Dedifferentiated amniotic fluid mesenchymal stem cell (primary cell): Measurements from ENCODE around the gene SLC22A7.
"Not testable (repeated sequence)": the region's sequence is repeated elsewhere in the genome, so short reads cannot be mapped to it uniquely, and the experiment has no call there.

Experiments used
- DNase-seq: peaks from one replicate; pipeline ENCODE4 v3.0.0-alpha.2; 2016; ENCODE audit errors: extremely low spot score

SLC22A7 gene

DNA sequence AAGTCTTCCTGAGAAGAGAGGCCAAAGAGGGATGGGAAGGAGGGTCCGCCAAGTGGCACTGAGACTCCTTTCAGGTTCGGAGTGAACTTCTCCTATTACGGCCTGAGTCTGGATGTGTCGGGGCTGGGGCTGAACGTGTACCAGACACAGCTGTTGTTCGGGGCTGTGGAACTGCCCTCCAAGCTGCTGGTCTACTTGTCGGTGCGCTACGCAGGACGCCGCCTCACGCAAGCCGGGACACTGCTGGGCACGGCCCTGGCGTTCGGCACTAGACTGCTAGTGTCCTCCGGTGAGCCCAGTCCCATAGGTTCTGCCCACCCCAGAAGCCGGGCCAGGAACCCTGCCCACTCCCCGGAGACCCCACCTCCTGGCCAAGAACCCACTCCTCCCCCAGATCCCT is 4.1 kb downstream of the SLC22A7 start:
- no peak for DNase-seq

GRCh38 chr6:43303006-43303405 is 4.9 kb downstream of the SLC22A7 start:
- DNase-seq: not testable (repeated sequence)

DNA sequence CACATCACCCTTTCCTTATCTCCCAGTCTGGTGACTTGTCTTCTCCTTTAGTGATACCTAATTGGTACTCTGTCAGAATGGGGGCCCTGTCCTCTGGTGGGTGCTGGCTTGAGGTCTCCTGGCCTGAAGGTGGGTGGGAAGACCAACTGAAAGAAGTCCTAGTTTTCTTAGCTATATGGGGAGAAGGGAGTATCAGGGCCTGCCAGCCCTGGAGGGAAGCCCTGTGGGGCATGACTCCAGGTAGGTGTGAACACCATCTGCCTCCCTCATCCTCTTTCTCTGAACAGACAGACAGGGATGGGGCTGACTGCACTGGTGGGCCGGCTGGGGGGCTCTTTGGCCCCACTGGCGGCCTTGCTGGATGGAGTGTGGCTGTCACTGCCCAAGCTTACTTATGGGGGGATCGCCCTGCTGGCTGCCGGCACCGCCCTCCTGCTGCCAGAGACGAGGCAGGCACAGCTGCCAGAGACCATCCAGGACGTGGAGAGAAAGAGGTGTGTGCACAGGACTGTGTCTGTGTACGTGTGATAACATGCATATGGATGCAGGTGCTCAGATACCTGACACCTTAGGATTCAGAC is 5.8 kb downstream of the SLC22A7 start:
- no peak for DNase-seq

DNA sequence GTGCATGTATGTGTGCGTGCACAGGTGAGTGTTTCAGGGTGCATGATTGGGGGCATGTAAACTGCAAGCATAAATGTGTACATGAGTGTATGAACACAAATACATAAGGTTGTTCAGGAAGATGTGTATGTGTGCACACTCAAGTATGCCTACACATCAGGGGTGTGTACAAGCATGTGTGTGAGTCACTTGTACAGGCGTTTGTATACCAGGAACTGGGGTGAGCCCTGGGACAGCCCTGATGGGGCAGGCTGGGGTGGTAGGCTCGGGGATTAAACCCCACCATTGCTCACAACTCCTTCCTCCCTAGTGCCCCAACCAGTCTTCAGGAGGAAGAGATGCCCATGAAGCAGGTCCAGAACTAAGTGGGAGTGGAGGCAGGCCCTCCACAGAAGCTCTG is 6.3 kb downstream of the SLC22A7 start:
- no peak for DNase-seq

GRCh38 chr6:43304882-43305281 is 6.8 kb downstream of the SLC22A7 start:
- no peak for DNase-seq

- DNase-seq: no peak
Observed at GRCh38 chr6:43306086-43306485, 8.0 kb downstream of the SLC22A7 start.

GRCh38 chr6:43307451-43308100 is 9.5 kb downstream of the SLC22A7 start:
- no peak for DNase-seq

- DNase-seq: no peak
Observed at GRCh38 chr6:43308101-43308989, 10.3 kb downstream of the SLC22A7 start, which contains the start of gene CRIP3. Gene CRIP3, minus strand, starts transcription at chr6:43308826. Its CDS starts 34 bp downstream, at chr6:43308792.

DNA sequence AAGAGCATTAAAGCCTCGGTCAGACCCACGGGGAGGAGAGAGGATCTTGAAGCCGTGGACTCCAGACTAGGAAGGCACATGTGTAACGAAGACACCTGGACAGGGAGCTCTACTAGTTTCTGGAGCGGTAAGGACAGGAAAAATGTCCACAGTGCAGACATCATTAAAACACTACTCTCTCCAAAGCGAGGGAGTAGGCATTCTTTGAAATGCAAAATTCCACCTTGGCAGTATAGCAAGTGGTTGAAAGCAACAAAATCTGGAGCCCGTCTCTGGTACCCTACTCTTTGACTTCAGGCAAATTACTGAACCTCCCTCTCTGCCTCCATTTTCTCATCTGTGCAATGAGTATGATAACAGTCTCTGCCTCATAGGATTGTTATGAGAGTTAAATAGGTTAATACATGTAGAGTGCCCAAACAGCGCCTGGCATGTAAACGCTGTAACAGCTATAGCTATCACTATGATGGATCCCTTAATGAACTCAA is 11.0 kb downstream of the SLC22A7 start:
- no peak for DNase-seq

DNA sequence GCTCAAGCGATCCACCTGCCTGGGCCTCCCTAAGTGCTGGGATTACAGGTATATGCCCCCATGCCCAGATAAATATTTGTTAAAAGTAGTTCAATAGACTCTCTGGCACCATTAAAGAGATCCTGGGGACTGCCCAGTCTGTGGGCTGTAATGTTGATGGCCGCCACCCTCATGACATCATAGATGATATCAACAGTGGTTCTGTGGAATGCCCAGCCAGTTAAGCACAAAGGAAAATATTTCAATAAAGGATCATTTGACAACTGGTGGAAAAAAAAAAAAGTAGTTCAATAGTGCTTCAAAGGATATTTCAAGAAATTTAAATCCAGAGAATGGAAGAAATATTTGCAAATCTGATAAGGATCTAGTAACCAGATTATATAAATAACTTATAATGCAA is 12.1 kb downstream of the SLC22A7 start:
- DNase-seq: no peak

DNA sequence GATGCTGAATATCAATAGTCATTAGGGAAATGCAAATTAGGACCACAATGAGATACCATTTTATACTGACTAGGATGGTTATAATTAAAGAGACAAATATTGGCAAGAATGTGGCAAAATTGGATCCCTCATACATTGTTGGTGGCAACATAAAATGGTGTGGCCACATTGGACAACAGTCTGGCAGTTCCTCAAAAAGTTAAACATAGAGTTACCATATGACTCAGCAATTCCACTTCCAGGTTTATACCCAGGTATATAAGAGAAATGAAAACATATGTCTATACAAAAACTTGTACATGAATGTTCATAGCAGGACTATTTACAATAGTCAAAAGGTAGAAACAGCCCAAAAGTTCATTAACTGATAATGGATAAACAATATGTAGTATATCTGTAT is 12.6 kb downstream of the SLC22A7 start:
- no peak for DNase-seq

- DNase-seq: no peak
Observed at GRCh38 chr6:43311666-43312065, 13.6 kb downstream of the SLC22A7 start.

GRCh38 chr6:43313813-43314212 is 15.8 kb downstream of the SLC22A7 start:
- no peak for DNase-seq

GRCh38 chr6:43318011-43318410 is 20.0 kb downstream of the SLC22A7 start:
- no peak for DNase-seq

DNA sequence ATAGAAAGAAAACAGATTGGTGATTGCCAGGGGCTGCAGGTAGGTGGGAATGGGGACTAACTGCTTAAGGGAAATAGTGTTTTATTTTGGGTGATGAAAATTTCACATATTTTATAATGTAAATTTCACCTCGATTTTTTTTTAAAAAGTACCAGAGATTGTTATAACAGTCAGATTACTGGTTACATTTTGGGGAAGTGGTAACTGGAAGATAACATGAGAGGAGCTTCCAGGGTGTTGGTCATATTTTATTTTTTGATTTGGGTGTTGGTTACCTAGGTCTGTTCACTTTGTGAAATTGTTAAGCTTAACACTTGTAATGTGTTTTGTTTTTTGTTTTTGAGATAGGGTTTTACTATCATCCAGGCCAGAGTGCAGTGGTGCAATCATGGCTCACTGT is 27.8 kb downstream of the SLC22A7 start:
- no peak for DNase-seq

GRCh38 chr6:43328528-43328927 is 30.5 kb downstream of the SLC22A7 start:
- no peak for DNase-seq

- DNase-seq: no peak
Observed at GRCh38 chr6:43331470-43331869, 33.4 kb downstream of the SLC22A7 start.

DNA sequence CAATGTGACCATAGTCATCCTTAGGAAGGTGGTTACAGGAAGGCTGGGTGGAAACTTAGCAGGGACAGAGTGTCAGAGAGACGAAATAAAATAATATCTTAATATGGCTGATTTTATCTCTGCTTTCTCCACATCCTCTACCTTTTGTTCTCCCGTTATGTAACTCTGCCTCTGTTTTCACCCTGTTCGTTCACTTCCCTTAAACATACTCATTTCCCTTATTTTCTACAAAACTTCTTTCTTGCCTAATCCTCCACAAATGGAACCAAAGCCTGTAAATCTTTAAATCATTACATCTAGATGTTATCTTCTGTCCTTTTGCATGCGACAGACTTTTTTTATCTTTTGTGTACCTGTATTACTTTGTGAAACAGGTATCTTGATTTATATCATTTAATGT is 33.8 kb downstream of the SLC22A7 start:
- no peak for DNase-seq

DNA sequence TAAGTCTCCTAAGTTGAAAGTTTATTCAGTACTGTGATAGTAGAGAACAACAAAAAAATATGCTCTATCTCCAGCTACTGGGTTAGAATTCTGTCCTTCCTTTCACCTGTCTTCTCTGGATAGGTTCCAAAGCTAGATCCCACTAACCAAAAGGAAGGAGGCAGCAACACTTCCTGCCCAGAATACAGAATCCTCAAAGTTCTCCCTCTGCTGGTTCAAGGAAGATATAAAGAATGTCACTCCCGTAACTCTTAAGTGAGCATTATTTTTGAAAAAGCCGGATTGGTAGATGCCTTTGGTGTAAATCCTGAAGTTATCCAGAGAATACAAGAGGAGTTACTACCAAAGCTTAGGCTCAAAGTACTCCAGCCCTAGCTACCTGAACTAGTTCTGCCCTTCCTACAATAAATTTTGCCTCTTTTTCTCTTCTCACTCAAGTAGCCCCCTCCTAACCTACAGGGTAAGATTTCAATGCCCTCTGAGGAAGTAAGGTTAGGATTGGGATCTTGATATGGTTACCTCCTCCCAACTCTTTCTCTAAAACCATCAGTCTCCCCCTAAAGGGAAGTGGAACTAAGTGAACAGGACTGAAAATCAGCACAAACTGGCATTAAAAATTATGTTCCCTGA is 36.5 kb downstream of the SLC22A7 start:
- DNase-seq: peak; percentile 65

- DNase-seq: no peak
Observed at GRCh38 chr6:43335469-43335868, 37.4 kb downstream of the SLC22A7 start.

GRCh38 chr6:43336382-43336781 is 38.3 kb downstream of the SLC22A7 start:
- DNase-seq: no peak

- DNase-seq: no peak
Observed at GRCh38 chr6:43338243-43338642, 40.2 kb downstream of the SLC22A7 start.
